CD4-positive, CD25-positive, alpha-beta regulatory T cell (primary cell): ENCODE results near the gene FABP2. TPM values are rescaled to one million over a fixed set of nuclear protein-coding genes. Genes with fewer than 3 reads are reported as not detected.
"Not testable (repeated sequence)": the region's sequence is repeated elsewhere in the genome, so short reads cannot be mapped to it uniquely, and the experiment has no call there.

Experiments used
- ATAC-seq, 2 donors: fragments of 150-1000 bp; cut with Tn5 transposase; one replicate each; pipeline ENCODE4 v1.10.0; 2021; ENCODE audit warnings: low read depth in 2 of 2, moderate number of reproducible peaks in 2 of 2, moderate library complexity in 1 of 2
- DNase-seq, 3 donors: peaks; one replicate each; pipeline versions ENCODE4 v3.0.0 to v3.0.0-alpha.2; 2012 to 2022; ENCODE audit warnings: mixed read lengths in 1 of 3
- H3K27ac ChIP-seq: one replicate; pipeline ENCODE4 v1.7.0; 2013; ENCODE audit warnings: mild to moderate bottlenecking, low read length; ENCODE audit not compliant: insufficient read depth, poor library complexity, severe bottlenecking
- H3K27me3 ChIP-seq: one replicate; pipeline ENCODE4 v1.7.0; 2013; ENCODE audit warnings: low read length; ENCODE audit not compliant: control insufficient read depth, insufficient read depth
- H3K36me3 ChIP-seq: one replicate; pipeline ENCODE4 v1.7.0; 2013; ENCODE audit warnings: mild to moderate bottlenecking, low read length, moderate library complexity; ENCODE audit not compliant: control insufficient read depth, insufficient read depth
- H3K4me1 ChIP-seq: 2 replicates; pipeline ENCODE4 v1.7.0; 2013; ENCODE audit warnings: mild to moderate bottlenecking, low read length; ENCODE audit not compliant: insufficient read depth, control insufficient read depth, poor library complexity, severe bottlenecking
- H3K4me3 ChIP-seq: one replicate; pipeline ENCODE4 v1.7.0; 2013; ENCODE audit warnings: low read depth, mild to moderate bottlenecking, low read length, moderate library complexity
- H3K9me3 ChIP-seq, 2 experiments: 1 replicate in 1 of 2; 2 replicates in 1 of 2; pipeline ENCODE4 v1.7.0; 2013; ENCODE audit warnings: low read length in 2 of 2, mild to moderate bottlenecking in 1 of 2, moderate library complexity in 1 of 2; ENCODE audit not compliant: control insufficient read depth in 2 of 2
- H3K27ac Mint-ChIP-seq, 3 donors: one replicate each; pipeline ENCODE4 v1.8.0; 2020 to 2022; ENCODE audit warnings: mild to moderate bottlenecking in 3 of 3, mixed read lengths in 3 of 3, moderate library complexity in 2 of 3
- H3K27me3 Mint-ChIP-seq: one replicate; pipeline ENCODE4 v1.8.0; 2022; ENCODE audit warnings: mild to moderate bottlenecking, mixed read lengths
- H3K36me3 Mint-ChIP-seq: one replicate; pipeline ENCODE4 v1.8.0; 2020; ENCODE audit warnings: mixed read lengths
- H3K4me1 Mint-ChIP-seq, 4 donors: one replicate each; pipeline ENCODE4 v1.8.0; 2020 to 2022; ENCODE audit warnings: mixed read lengths in 4 of 4, mild to moderate bottlenecking in 1 of 4
- H3K4me3 Mint-ChIP-seq, 4 donors: one replicate each; pipeline ENCODE4 v1.8.0; 2020 to 2022; ENCODE audit warnings: mild to moderate bottlenecking in 4 of 4, mixed read lengths in 4 of 4, moderate library complexity in 3 of 4
- H3K9me3 Mint-ChIP-seq, 7 donors: one replicate each; pipeline ENCODE4 v1.8.0; 2020 to 2022; ENCODE audit warnings: mixed read lengths in 7 of 7, mild to moderate bottlenecking in 3 of 7, moderate library complexity in 2 of 7
- polyA plus RNA-seq, 4 donors: library from polyadenylated mRNA; unstranded; fragments of 300-500 nt; fragmentation: Illumina TruSeq; gene quantifications; one replicate each; pipeline ENCODE4 v1.2.3, GENCODE V29; 2021
- total RNA-seq: library from RNA; stranded (reverse); gene quantifications from one replicate; pipeline ENCODE4 v1.2.3, GENCODE V29; 2022

FABP2 gene
- not detected for total RNA-seq
- not detected for polyA plus RNA-seq

DNA sequence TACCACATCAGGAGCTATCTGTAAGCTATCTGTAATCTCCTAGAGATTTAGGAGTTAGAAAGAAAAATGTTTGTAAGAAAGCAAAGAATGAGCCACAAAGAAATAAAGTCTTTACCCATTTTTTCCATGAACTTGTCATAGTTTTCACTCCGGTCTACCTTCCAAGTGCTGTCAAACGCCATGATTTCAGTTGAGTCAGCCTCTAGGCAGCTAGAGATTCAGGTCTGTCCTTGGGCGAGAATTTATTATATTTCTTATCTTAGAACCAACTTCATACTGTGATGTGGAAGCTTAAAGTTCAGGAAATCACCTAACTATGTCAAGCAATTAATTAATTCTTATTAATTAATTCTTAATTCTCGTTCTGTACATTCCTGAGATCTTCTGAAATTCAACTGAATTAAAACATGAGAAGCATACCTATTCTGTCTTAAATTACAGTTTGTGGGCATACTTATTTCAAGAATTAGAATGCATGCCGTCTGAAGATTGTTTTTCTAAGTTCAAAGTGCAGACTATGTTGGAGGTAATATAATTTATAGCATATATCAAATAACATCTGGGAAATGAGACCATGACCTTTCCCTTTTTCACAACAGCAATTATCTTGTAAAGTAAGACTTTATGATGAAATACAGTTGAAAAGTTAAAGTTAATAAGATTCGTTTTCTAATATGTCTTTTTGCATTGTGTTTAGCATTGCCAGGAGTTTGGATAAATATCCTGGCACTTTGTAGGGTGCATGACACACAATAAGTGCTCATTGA lies at the start of gene FABP2:
Gene FABP2 (minus strand): TSS at position 218 of the 767 bp plus-strand sequence. CDS start 36 bp downstream, at position 182.
- H3K4me1 ChIP-seq: no peaks in the 10 kb centered on the region
- H3K27ac ChIP-seq: no peak within 1 kb of the TSS
- Mint-ChIP-seq H3K4me3 (no peak within 1 kb of the TSS), H3K27me3 (peaks cover 44% of the 10 kb centered on the region), H3K4me1 (peaks cover 0 to 2% (median 0%) of the 10 kb centered on the region in 4 donors), H3K9me3 (peaks cover 0 to 2% (median 0%) of the 10 kb centered on the region in 7 donors), H3K36me3 (no peaks in the 10 kb centered on the region), H3K27ac (no peak within 1 kb of the TSS)
- no peaks in the 10 kb centered on the region for H3K36me3 ChIP-seq
- H3K4me3 ChIP-seq: no peak within 1 kb of the TSS
- H3K27me3 ChIP-seq: peaks cover 11% of the 10 kb centered on the region
- DNase-seq (no peak), ATAC-seq (no peak)
- H3K9me3 ChIP-seq: no peaks in the 10 kb centered on the region

DNA sequence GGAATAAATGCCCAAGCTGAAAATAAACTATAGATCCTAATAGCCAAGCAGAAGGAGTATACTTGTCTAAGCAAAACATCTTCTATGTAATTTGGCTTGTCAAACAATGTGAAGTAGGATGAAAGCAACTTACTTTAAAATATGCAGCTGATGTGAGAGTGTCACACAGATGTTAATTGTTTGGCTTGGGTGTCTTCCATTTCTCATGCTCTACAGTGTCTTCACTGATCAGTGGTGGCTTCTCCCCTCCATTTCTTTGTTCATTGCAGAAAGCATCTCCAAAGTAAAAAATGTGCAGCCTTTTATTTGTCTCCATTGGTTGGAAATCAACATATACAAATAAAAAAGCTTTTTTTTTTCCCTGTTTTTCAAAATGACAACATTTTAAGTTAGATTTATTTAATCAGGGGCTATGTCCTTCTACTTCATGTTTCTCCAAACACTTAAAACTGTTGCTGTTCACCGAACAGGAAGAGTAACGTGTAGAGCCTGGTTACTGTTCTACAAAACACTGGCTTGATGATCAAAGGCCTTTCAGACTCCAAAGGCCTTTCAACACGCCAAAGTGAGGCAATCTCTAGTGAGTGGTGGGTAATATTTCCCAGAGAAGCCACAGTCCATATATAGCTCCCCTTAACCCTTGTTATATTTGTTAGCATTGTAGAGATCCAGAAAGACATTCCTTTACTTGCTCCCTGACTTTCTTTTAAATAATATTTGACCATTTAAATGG lies 49.2 kb upstream of the FABP2 start:
- peaks cover 18 to 41% (median 29%) of the 10 kb centered on the region in 4 donors for H3K4me1 Mint-ChIP-seq
- not testable (repeated sequence) for H3K27ac ChIP-seq, H3K9me3 ChIP-seq, DNase-seq, H3K36me3 Mint-ChIP-seq, H3K4me1 ChIP-seq, H3K36me3 ChIP-seq, H3K27me3 Mint-ChIP-seq, H3K9me3 Mint-ChIP-seq, H3K27me3 ChIP-seq
- ATAC-seq: peak; percentile 47 to 48
- peak overlapping the region in 1 of 3 donors; percentile 64 for H3K27ac Mint-ChIP-seq
- H3K4me3 Mint-ChIP-seq: peak overlapping the region in 2 of 4 donors; percentile 0 to 19
- H3K4me3 ChIP-seq: peak overlapping the region; percentile 32

DNA sequence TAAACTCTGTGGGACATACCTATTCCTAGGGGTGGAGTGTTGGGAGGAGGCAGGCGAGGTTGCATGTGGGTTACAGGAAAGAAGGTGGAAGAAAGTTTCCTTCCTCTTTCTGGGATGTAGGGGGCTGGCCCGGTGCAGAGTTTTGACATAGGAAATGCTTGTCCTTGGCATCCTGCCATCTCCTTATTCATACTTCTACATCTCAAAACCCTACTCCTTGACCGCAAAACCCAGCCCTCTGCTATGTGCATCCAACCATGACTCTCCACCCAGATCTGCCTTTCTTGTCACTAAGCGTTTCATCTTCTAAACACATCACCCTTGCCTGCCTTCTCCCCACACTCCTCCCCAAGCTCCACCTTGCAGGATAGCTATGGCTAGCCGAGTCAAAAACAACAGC lies 48.5 kb upstream of the FABP2 start:
- H3K9me3 ChIP-seq, H3K9me3 Mint-ChIP-seq, H3K27ac ChIP-seq, H3K4me3 ChIP-seq, H3K36me3 ChIP-seq, H3K36me3 Mint-ChIP-seq, H3K27me3 Mint-ChIP-seq, H3K4me1 ChIP-seq, H3K27me3 ChIP-seq: not testable (repeated sequence)
- Mint-ChIP-seq H3K4me3 (peak overlapping the region in 2 of 4 donors; percentile 35 to 39), H3K27ac (peak overlapping the region; percentile 30 to 64 (median 39)), H3K4me1 (peaks cover 18 to 38% (median 29%) of the 10 kb centered on the region in 4 donors)
- DNase-seq (peak; percentile 5 to 46 (median 44)), ATAC-seq (peak; percentile 81 to 86)

DNA sequence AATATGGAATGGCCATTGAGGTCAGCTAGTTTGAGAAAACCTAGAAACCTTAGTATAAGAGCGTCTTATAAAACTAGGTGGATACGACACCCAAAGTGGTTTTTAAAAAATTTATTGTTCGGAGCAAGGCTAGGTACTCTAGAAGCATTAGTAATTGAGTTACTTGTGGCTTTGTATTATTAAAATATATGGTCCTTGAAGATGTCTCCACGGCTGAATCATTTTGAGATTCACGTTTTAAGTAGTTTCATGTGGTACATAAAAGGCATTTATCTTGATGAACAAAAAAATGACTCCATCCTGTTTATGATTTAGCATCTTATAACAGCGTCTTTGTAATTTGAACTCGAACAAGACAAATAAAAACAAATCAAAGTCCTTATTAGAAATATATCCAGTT lies 44.9 kb upstream of the FABP2 start:
- H3K36me3 ChIP-seq, ATAC-seq, H3K9me3 Mint-ChIP-seq, H3K27ac Mint-ChIP-seq, H3K4me3 ChIP-seq, H3K27me3 Mint-ChIP-seq, H3K4me3 Mint-ChIP-seq, H3K36me3 Mint-ChIP-seq, H3K4me1 ChIP-seq, H3K9me3 ChIP-seq, H3K27me3 ChIP-seq, H3K27ac ChIP-seq: not testable (repeated sequence)
- H3K4me1 Mint-ChIP-seq: peaks cover 15 to 26% (median 21%) of the 10 kb centered on the region in 4 donors
- DNase-seq: peak in 2 of 3 donors; percentile 12 to 28

DNA sequence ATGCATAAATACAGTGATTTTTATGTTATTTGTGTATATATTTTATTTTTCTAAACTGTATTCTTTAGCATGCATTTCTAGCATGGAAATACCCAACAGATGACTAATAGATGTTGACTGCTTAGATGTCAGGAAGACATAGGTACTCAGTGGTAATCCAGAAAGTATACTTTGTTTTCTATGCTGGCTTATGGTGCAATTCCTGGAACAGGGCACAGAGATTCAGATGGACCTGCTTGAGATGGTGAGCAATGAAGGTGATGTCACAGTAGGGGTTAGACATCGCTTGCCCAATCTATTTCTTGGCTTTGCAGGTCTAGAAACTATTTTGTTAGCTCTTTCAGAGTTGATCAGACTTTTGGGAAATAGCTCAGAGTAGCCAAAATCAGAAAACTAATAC lies 42.3 kb upstream of the FABP2 start:
- H3K4me3 Mint-ChIP-seq, H3K27ac Mint-ChIP-seq, H3K27me3 ChIP-seq, H3K9me3 ChIP-seq, H3K4me1 Mint-ChIP-seq, H3K36me3 Mint-ChIP-seq, H3K27me3 Mint-ChIP-seq, H3K4me3 ChIP-seq, H3K36me3 ChIP-seq, H3K27ac ChIP-seq, DNase-seq, H3K4me1 ChIP-seq, H3K9me3 Mint-ChIP-seq, ATAC-seq: not testable (repeated sequence)

DNA sequence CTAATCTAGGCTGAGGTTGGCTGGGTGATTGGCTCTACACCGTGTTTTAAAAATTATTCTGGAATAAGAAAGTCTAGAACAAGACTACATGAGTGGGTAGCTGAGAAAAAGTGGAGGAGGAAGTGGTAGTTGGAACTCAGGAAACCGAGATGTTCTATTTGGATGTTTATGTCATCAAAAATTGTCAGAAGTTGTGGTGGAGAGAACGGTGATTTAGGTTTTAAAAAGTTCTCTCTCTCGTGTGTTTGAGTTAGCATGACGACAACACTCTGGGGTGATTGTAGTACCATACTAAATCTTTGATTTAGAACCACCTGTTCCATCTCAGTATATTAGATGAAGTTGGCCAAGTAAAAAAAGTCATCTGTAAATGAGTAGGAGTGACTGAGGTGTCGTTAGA lies 41.4 kb upstream of the FABP2 start:
- not testable (repeated sequence) for H3K4me1 Mint-ChIP-seq, H3K27ac Mint-ChIP-seq, H3K36me3 ChIP-seq

DNA sequence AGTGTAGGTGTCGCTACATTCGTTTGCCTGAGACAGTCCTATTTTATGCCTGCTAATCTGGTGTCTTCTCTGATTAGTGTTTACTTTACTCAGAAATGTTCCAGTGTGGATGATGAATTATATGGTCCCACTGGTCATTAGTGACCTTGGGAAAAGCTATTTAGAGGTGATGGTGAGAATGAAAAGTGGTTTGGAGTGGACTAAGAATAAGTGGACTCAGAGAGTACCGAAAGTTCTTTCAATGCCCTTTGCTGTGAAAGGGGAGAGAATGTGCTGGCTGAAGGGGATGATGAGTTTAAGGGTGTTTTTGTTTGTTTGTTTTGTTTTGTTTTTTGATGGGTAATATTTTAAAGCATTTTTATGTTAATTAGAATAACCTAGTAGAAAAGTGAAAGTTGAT lies 40.5 kb upstream of the FABP2 start:
- H3K4me3 ChIP-seq: not testable (repeated sequence)

More for the DNA sequence above, 41.4 kb upstream of the FABP2 start:
- not testable (repeated sequence) for ATAC-seq, H3K4me3 Mint-ChIP-seq, H3K9me3 ChIP-seq, H3K27ac ChIP-seq, H3K36me3 Mint-ChIP-seq, H3K27me3 ChIP-seq, H3K4me3 ChIP-seq, H3K9me3 Mint-ChIP-seq, H3K27me3 Mint-ChIP-seq, H3K4me1 ChIP-seq
- peak in 1 of 3 donors; percentile 6 for DNase-seq

DNA sequence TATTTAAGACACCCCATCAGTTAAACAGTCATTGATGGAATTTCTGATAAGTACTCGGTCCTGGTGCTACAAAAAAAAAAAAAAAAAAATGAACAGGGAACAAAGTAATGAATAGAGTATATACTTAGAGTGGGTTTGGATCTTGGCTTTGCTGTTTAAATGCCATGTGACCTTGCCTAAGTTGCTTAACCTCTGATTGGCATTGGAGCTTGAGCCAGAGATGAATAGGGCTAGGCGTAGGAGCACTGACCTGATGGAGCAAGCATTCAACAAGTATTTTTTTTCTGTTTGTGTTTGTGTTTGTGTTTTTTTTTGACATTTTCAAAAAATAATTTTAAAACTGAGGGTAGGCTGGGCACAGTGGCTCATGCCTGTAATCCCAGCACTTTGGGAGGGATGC lies 37.9 kb upstream of the FABP2 start:
- not testable (repeated sequence) for H3K4me3 ChIP-seq, H3K27me3 Mint-ChIP-seq, H3K4me1 ChIP-seq, H3K36me3 ChIP-seq, DNase-seq, H3K4me1 Mint-ChIP-seq, ATAC-seq, H3K27ac ChIP-seq, H3K9me3 Mint-ChIP-seq, H3K27ac Mint-ChIP-seq, H3K4me3 Mint-ChIP-seq, H3K27me3 ChIP-seq, H3K36me3 Mint-ChIP-seq, H3K9me3 ChIP-seq

More for the DNA sequence above, 40.5 kb upstream of the FABP2 start:
- not testable (repeated sequence) for H3K4me3 Mint-ChIP-seq, H3K36me3 Mint-ChIP-seq, DNase-seq, H3K27ac Mint-ChIP-seq, H3K4me1 ChIP-seq, H3K36me3 ChIP-seq, ATAC-seq, H3K9me3 ChIP-seq, H3K27ac ChIP-seq, H3K27me3 Mint-ChIP-seq, H3K9me3 Mint-ChIP-seq, H3K4me1 Mint-ChIP-seq, H3K27me3 ChIP-seq
